Vein endothelial cell (primary cell): ENCODE measurements around the gene EIF4B. TPM values are rescaled to one million over a fixed set of nuclear protein-coding genes. Genes with fewer than 3 reads are reported as not detected.

ENCODE experiments used
- small RNA-seq: library from RNA; depleted of rRNA; stranded (forward); fragments of <200 nt; gene quantifications from one replicate; pipeline ENCODE3, GENCODE V24; 2012
- total RNA-seq: library from RNA; depleted of rRNA; stranded (reverse); fragments of >200 nt; gene quantifications from 2 replicates; pipeline ENCODE4 v1.2.3, GENCODE V29; 2012

The EIF4B gene, protein sequence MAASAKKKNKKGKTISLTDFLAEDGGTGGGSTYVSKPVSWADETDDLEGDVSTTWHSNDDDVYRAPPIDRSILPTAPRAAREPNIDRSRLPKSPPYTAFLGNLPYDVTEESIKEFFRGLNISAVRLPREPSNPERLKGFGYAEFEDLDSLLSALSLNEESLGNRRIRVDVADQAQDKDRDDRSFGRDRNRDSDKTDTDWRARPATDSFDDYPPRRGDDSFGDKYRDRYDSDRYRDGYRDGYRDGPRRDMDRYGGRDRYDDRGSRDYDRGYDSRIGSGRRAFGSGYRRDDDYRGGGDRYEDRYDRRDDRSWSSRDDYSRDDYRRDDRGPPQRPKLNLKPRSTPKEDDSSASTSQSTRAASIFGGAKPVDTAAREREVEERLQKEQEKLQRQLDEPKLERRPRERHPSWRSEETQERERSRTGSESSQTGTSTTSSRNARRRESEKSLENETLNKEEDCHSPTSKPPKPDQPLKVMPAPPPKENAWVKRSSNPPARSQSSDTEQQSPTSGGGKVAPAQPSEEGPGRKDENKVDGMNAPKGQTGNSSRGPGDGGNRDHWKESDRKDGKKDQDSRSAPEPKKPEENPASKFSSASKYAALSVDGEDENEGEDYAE
- 1,037 and 1,409 TPM in 2 replicates for total RNA-seq

GRCh38 chr12:53005986-53006809 lies at the start of gene EIF4B:
Gene EIF4B, plus strand, starts transcription at chr12:53006456. Its CDS starts 28 bp downstream, at chr12:53006484.

GRCh38 chr12:53049571-53050318 lies 43.5 kb downstream of the EIF4B start, which contains the start of gene TNS2:
Gene TNS2, plus strand, starts transcription at chr12:53050065. Its CDS starts 121 bp downstream, at chr12:53050186.

GRCh38 chr12:53079226-53080117 lies 73.2 kb downstream of the EIF4B start, which contains the start of gene SPRYD3:
Gene SPRYD3, minus strand, starts transcription at chr12:53079390. Its CDS starts 57 bp downstream, at chr12:53079333.

Small RNA genes within 50 kb of the gene (small RNA-seq; reads per million reads assigned to genes)
- not detected for gene MIR6757

Other genes with a start within 250 kb of the EIF4B start
- gene KRT76, start 229.1 kb upstream of the EIF4B start, total RNA-seq: not detected in 2 replicates
- gene KRT3, start 210.3 kb upstream of the EIF4B start, total RNA-seq: not detected in 2 replicates
- not detected in 2 replicates for gene KRT4, start 192.3 kb upstream of the EIF4B start, total RNA-seq
- gene KRT79, start 172.1 kb upstream of the EIF4B start, total RNA-seq: not detected in 2 replicates
- gene KRT78, start 157.5 kb upstream of the EIF4B start, total RNA-seq: not detected in 2 replicates
- 12.5 and 21.6 TPM in 2 replicates for gene KRT8, start 101.4 kb upstream of the EIF4B start, total RNA-seq
- gene KRT18, start 57.3 kb upstream of the EIF4B start, total RNA-seq: 282 and 365 TPM in 2 replicates
- 50.4 and 54.2 TPM in 2 replicates for gene TNS2, start 43.6 kb downstream of the EIF4B start, total RNA-seq
- 23.0 and 28.7 TPM in 2 replicates for gene SPRYD3, start 72.9 kb downstream of the EIF4B start, total RNA-seq
- gene IGFBP6, start 91.2 kb downstream of the EIF4B start, total RNA-seq: 8.2 and 8.5 TPM in 2 replicates
- not detected in 2 replicates for gene SOAT2, start 97.0 kb downstream of the EIF4B start, total RNA-seq
- 14.2 and 15.0 TPM in 2 replicates for gene ZNF740, start 174.3 kb downstream of the EIF4B start, total RNA-seq
- 3.7 and 7.5 TPM in 2 replicates for gene CSAD, start 174.5 kb downstream of the EIF4B start, total RNA-seq
- gene ITGB7, start 200.8 kb downstream of the EIF4B start, total RNA-seq: under 0.01 TPM in 1 of 2 replicates, not detected in the other
- gene RARG, start 225.8 kb downstream of the EIF4B start, total RNA-seq: 8.5 and 12.3 TPM in 2 replicates